Upper lobe of left lung (tissue), 4 donors: ENCODE results near the gene TNFRSF18.

ENCODE experiments used
- EP300 ChIP-seq, 4 donors: sonication (generic); formaldehyde crosslinking; IDR thresholded peaks; one replicate each; pipeline ENCODE4 v1.5.1; 2017; ENCODE audit warnings: antibody characterized with exemption in 4 of 4, control low read depth in 2 of 4
- POLR2A ChIP-seq, 4 donors: fragments of 450-650 bp; IDR thresholded peaks; one replicate each; pipeline ENCODE4 v1.5.1; 2016 to 2017; ENCODE audit warnings: antibody characterized with exemption in 4 of 4, mild to moderate bottlenecking in 2 of 4
- POLR2AphosphoS5 ChIP-seq, 2 donors: sonication (generic); formaldehyde crosslinking; IDR thresholded peaks; one replicate each; pipeline ENCODE4 v1.5.1; 2017; ENCODE audit warnings: antibody characterized with exemption in 2 of 2
- TF ChIP-seq, protein P1 (sequence below), 6 experiments: fragments of 450-650 bp in 4 of 6; fragments of 200-600 bp in 2 of 6; sonication (generic) in 2 of 6; IDR thresholded peaks; one replicate each; pipeline ENCODE4 v1.5.1; 2016 to 2019; ENCODE audit warnings: antibody characterized with exemption in 6 of 6

DNA sequence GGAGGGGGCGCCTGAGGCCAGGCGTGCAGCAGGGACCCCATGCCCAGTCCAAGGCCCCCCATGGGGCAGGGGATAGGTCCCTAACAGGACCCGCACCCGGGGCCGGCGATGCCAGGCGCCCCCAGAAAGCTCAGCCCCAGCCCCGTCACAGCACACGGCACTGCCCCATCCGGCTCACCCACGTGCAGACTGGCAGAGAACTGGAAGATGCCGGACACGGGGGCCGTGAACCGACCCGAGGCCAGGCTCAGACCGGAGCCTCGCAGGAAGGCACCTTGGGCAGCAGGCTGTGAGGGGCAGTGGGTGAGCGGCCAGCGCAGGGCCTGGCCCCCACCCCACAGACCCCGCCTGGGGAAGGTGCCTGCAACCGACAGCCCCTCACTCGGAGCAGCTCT, 36.9 kb upstream of the TNFRSF18 start:
- TF ChIP-seq, protein P1, sequence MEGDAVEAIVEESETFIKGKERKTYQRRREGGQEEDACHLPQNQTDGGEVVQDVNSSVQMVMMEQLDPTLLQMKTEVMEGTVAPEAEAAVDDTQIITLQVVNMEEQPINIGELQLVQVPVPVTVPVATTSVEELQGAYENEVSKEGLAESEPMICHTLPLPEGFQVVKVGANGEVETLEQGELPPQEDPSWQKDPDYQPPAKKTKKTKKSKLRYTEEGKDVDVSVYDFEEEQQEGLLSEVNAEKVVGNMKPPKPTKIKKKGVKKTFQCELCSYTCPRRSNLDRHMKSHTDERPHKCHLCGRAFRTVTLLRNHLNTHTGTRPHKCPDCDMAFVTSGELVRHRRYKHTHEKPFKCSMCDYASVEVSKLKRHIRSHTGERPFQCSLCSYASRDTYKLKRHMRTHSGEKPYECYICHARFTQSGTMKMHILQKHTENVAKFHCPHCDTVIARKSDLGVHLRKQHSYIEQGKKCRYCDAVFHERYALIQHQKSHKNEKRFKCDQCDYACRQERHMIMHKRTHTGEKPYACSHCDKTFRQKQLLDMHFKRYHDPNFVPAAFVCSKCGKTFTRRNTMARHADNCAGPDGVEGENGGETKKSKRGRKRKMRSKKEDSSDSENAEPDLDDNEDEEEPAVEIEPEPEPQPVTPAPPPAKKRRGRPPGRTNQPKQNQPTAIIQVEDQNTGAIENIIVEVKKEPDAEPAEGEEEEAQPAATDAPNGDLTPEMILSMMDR (IDR thresholded peaks at IDR 0.05), result no peak
- TF ChIP-seq EP300 (IDR thresholded peaks at IDR 0.05) (no peak), POLR2A (IDR thresholded peaks at IDR 0.05) (no peak), POLR2AphosphoS5 (IDR thresholded peaks at IDR 0.05) (no peak)
